GM10266 (cell line): ENCODE results near the gene IFIT2.

Experiments used
- DNase-seq: peaks from one replicate; pipeline ENCODE4 v3.0.0; 2012; ENCODE audit errors: extremely low spot score
- TF ChIP-seq, protein P1 (sequence below): IDR thresholded peaks from 2 replicates; pipeline ENCODE4 v1.5.1; 2012; ENCODE audit warnings: mild to moderate bottlenecking, low read depth; ENCODE audit not compliant: control insufficient read depth, insufficient read depth; ENCODE audit errors: missing control alignments

The IFIT2 gene

DNA sequence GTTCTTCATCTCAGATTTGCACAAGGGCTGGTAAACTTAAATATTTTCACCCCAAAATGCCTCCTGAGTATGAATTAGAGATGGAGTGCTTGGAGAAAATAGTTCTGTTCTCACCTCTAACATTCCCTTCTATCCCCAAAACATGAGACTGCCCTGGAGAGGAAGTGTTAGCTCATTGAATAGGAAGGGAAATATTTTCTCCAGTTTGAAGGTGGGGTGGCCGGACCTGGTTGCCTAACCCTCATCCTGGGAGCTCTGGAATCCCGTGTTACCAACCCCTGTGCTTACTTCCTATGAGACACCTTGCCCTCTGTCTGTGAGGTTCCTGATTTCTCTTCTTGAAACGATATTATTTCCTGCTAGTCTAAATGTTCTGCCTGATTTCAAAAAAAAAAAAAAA is 779 bp downstream of the IFIT2 start:
- TF ChIP-seq, protein P1, sequence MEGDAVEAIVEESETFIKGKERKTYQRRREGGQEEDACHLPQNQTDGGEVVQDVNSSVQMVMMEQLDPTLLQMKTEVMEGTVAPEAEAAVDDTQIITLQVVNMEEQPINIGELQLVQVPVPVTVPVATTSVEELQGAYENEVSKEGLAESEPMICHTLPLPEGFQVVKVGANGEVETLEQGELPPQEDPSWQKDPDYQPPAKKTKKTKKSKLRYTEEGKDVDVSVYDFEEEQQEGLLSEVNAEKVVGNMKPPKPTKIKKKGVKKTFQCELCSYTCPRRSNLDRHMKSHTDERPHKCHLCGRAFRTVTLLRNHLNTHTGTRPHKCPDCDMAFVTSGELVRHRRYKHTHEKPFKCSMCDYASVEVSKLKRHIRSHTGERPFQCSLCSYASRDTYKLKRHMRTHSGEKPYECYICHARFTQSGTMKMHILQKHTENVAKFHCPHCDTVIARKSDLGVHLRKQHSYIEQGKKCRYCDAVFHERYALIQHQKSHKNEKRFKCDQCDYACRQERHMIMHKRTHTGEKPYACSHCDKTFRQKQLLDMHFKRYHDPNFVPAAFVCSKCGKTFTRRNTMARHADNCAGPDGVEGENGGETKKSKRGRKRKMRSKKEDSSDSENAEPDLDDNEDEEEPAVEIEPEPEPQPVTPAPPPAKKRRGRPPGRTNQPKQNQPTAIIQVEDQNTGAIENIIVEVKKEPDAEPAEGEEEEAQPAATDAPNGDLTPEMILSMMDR = no peak

GRCh38 chr10:89303161-89303560 is 1.3 kb downstream of the IFIT2 start:
- TF ChIP-seq, protein P1 = no peak
- DNase-seq = no peak

More for the DNA sequence above, 779 bp downstream of the IFIT2 start:
- DNase-seq = no peak

- no peak for DNase-seq
- TF ChIP-seq, protein P1 = no peak
These were observed 2.2 kb downstream of the IFIT2 start for GRCh38 chr10:89304026-89304425.

DNA sequence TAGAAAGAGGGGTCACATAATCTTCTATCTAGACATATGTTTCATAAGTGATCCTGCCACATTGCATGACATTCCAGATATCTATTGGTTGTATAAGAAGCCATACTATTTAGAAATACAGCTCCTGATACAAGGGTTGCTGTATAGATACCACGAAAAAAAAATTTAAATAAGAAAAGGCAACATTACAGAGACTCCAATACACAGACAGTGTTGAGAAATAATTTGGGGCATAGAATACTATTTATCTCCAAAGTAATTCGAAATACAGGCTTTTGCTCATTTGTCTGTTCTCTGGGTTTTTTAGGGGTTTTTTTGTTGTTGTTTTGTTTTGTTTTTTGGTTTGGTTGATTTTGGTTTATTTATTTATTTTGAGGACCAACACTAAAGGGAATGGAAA is 2.6 kb downstream of the IFIT2 start:
- no peak for DNase-seq
- TF ChIP-seq, protein P1 = no peak

DNA sequence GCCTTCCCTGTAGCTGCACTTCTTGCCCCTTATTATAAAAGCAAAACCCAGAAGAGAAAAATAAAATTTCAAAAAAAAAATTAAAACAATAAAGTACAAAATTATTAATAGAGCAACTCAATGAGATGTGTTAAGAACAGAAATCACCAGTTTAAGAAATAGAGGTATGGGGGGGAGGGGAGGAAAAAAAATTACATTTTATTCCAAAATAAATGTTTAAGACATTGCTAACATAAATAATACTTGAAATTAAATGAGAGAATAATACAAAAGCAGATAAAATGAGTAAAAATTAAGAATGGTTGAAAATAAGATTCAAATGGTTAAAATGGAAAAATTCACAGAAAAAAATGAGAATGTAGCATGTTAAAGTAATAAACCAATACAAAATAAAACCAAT is 3.1 kb downstream of the IFIT2 start:
- TF ChIP-seq, protein P1 = no peak
- DNase-seq = no peak

DNA sequence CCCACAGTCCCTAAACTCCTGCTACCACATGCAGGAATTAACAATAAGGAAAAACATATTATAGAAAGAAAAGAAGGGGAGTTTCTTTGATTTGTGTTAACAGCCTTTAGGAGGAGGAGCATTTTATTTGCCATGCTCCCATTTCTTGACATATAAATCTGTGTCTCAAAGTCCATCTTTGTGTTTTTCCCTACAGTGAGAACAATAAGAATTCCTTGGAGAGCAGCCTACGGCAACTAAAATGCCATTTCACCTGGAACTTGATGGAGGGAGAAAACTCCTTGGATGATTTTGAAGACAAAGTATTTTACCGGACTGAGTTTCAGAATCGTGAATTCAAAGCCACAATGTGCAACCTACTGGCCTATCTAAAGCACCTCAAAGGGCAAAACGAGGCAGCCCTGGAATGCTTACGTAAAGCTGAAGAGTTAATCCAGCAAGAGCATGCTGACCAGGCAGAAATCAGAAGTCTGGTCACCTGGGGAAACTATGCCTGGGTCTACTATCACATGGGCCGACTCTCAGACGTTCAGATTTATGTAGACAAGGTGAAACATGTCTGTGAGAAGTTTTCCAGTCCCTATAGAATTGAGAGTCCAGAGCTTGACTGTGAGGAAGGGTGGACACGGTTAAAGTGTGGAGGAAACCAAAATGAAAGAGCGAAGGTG is 4.1 kb downstream of the IFIT2 start:
- TF ChIP-seq, protein P1 = no peak
- DNase-seq = no peak

DNA sequence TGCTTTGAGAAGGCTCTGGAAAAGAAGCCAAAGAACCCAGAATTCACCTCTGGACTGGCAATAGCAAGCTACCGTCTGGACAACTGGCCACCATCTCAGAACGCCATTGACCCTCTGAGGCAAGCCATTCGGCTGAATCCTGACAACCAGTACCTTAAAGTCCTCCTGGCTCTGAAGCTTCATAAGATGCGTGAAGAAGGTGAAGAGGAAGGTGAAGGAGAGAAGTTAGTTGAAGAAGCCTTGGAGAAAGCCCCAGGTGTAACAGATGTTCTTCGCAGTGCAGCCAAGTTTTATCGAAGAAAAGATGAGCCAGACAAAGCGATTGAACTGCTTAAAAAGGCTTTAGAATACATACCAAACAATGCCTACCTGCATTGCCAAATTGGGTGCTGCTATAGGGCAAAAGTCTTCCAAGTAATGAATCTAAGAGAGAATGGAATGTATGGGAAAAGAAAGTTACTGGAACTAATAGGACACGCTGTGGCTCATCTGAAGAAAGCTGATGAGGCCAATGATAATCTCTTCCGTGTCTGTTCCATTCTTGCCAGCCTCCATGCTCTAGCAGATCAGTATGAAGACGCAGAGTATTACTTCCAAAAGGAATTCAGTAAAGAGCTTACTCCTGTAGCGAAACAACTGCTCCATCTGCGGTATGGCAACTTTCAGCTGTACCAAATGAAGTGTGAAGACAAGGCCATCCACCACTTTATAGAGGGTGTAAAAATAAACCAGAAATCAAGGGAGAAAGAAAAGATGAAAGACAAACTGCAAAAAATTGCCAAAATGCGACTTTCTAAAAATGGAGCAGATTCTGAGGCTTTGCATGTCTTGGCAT is 4.8 kb downstream of the IFIT2 start:
- TF ChIP-seq, protein P1 = no peak
- DNase-seq = no peak
